Activated naive CD4-positive, alpha-beta T cell treated with anti-CD3 and anti-CD28 coated beads, Interleukin-2, amount 10 ng/mL, durations not matched to agents 7 days and 5 days (primary cell): ENCODE results near the gene NAA10.

Experiments
- CTCF ChIA-PET: fragments of 350-600 bp; sonication (Branson Sonifier 250); formaldehyde crosslinking; loops from one replicate; lab custom pipeline; 2021; ENCODE audit warnings: antibody characterized with exemption; lab: Charles Lee
- DNase-seq: peaks from one replicate; pipeline ENCODE4 v3.0.0-alpha.2; 2020
- H3K27ac Mint-ChIP-seq: one replicate; pipeline ENCODE4 v1.8.0; 2021; ENCODE audit warnings: mild to moderate bottlenecking, moderate library complexity, mixed read lengths
- H3K27me3 Mint-ChIP-seq: one replicate; pipeline ENCODE4 v1.8.0; 2021; ENCODE audit warnings: mild to moderate bottlenecking, mixed read lengths
- H3K36me3 Mint-ChIP-seq: one replicate; pipeline ENCODE4 v1.8.0; 2021; ENCODE audit warnings: mixed read lengths
- H3K4me1 Mint-ChIP-seq: one replicate; pipeline ENCODE4 v1.8.0; 2021; ENCODE audit warnings: mixed read lengths
- H3K4me3 Mint-ChIP-seq: one replicate; pipeline ENCODE4 v1.8.0; 2021; ENCODE audit warnings: mild to moderate bottlenecking, moderate library complexity, mixed read lengths
- H3K9me3 Mint-ChIP-seq: one replicate; pipeline ENCODE4 v1.8.0; 2021; ENCODE audit warnings: mixed read lengths

NAA10 gene

GRCh38 chrX:153948847-153949805, 14.3 kb upstream of the NAA10 start:
- Mint-ChIP-seq H3K36me3 (peaks cover 25% of the 10 kb centered on the region), H3K4me3 (no peak overlapping the region), H3K9me3 (no peaks in the 10 kb centered on the region), H3K4me1 (peaks cover 52% of the 10 kb centered on the region), H3K27me3 (no peaks in the 10 kb centered on the region), H3K27ac (peak overlapping the region; percentile 67)
- peak; percentile 22 for DNase-seq
- CTCF ChIA-PET = interaction anchor here (0.8 to 12.0 kb wide), 5 partner anchors 10 to 186 kb away, joined by 4 to 241 read pairs (median 26); partner anchors contain the start of genes ARHGAP4 and PLXNB3

GRCh38 chrX:153948002-153948466, 13.2 kb upstream of the NAA10 start:
- H3K36me3 Mint-ChIP-seq = peaks cover 22% of the 10 kb centered on the region
- no peaks in the 10 kb centered on the region for H3K9me3 Mint-ChIP-seq
- peak overlapping the region; percentile 67 for H3K27ac Mint-ChIP-seq
- DNase-seq = no peak
- peaks cover 47% of the 10 kb centered on the region for H3K4me1 Mint-ChIP-seq
- H3K27me3 Mint-ChIP-seq = no peaks in the 10 kb centered on the region
- H3K4me3 Mint-ChIP-seq = no peak overlapping the region
- CTCF ChIA-PET = interaction anchor here (1.9 to 12.0 kb wide), 5 partner anchors 9 to 185 kb away, joined by 7 to 241 read pairs (median 26); partner anchors contain the start of genes ARHGAP4 and PLXNB3

- DNase-seq = peak; percentile 83
- Mint-ChIP-seq H3K36me3 (peaks cover 20% of the 10 kb centered on the region), H3K9me3 (no peaks in the 10 kb centered on the region), H3K27ac (peak overlapping the region; percentile 77), H3K27me3 (no peaks in the 10 kb centered on the region), H3K4me1 (peaks cover 45% of the 10 kb centered on the region), H3K4me3 (no peak overlapping the region)
- CTCF ChIA-PET = interaction anchor here (0.6 to 12.0 kb wide), 13 partner anchors 8 to 349 kb away, joined by 3 to 241 read pairs (median 3); partner anchors contain the start of genes ARHGAP4, IDH3G, PLXNB3 and SSR4
These were observed 12.4 kb upstream of the NAA10 start for GRCh38 chrX:153947009-153947769.

GRCh38 chrX:153945956-153946943, 11.4 kb upstream of the NAA10 start:
- Mint-ChIP-seq H3K4me1 (peaks cover 47% of the 10 kb centered on the region), H3K9me3 (no peaks in the 10 kb centered on the region), H3K27ac (peak overlapping the region; percentile 24), H3K27me3 (no peaks in the 10 kb centered on the region), H3K4me3 (peak overlapping the region; percentile 31), H3K36me3 (peaks cover 18% of the 10 kb centered on the region)
- CTCF ChIA-PET = interaction anchor here (0.7 to 12.0 kb wide), 10 partner anchors 14 to 195 kb away, joined by 3 to 241 read pairs (median 5); partner anchors contain the start of genes ARHGAP4, IDH3G, PLXNB3 and SSR4
- no peak for DNase-seq

GRCh38 chrX:153944800-153945150, 9.9 kb upstream of the NAA10 start:
- CTCF ChIA-PET = interaction anchor here (12.0 kb wide), 1 partner anchor 17 kb away, joined by 241 read pairs; the partner anchor contains the start of gene ARHGAP4
- Mint-ChIP-seq H3K27ac (no peak overlapping the region), H3K4me3 (peak overlapping the region; percentile 23), H3K9me3 (no peaks in the 10 kb centered on the region), H3K27me3 (no peaks in the 10 kb centered on the region), H3K36me3 (peaks cover 11% of the 10 kb centered on the region), H3K4me1 (peaks cover 40% of the 10 kb centered on the region)
- DNase-seq = no peak

GRCh38 chrX:153944140-153944799, 9.4 kb upstream of the NAA10 start, which contains the start of gene RENBP:
RENBP (minus strand) TSS chrX:153944643; CDS start chrX:153944610, 33 bp downstream.
- H3K36me3 Mint-ChIP-seq = peaks cover 9% of the 10 kb centered on the region
- H3K4me1 Mint-ChIP-seq = peaks cover 38% of the 10 kb centered on the region
- peak within 1 kb of the TSS; percentile 76 for H3K27ac Mint-ChIP-seq
- DNase-seq = peak; percentile 68
- peak within 1 kb of the TSS; percentile 84 for H3K4me3 Mint-ChIP-seq
- CTCF ChIA-PET = interaction anchor here (12.0 kb wide), 1 partner anchor 17 kb away, joined by 241 read pairs; the partner anchor contains the start of gene ARHGAP4
- H3K27me3 Mint-ChIP-seq = no peaks in the 10 kb centered on the region
- no peaks in the 10 kb centered on the region for H3K9me3 Mint-ChIP-seq

- H3K27ac Mint-ChIP-seq = peak overlapping the region; percentile 83
- H3K27me3 Mint-ChIP-seq = no peaks in the 10 kb centered on the region
- H3K9me3 Mint-ChIP-seq = no peaks in the 10 kb centered on the region
- H3K4me1 Mint-ChIP-seq = peaks cover 24% of the 10 kb centered on the region
- H3K4me3 Mint-ChIP-seq = peak overlapping the region; percentile 63
- no peak for DNase-seq
- CTCF ChIA-PET = no interaction called here
- peaks cover 7% of the 10 kb centered on the region for H3K36me3 Mint-ChIP-seq
These were observed 6.8 kb upstream of the NAA10 start for GRCh38 chrX:153941336-153942252.

- no peaks in the 10 kb centered on the region for H3K9me3 Mint-ChIP-seq
- H3K4me3 Mint-ChIP-seq = no peak overlapping the region
- no peaks in the 10 kb centered on the region for H3K27me3 Mint-ChIP-seq
- DNase-seq = no peak
- peaks cover 24% of the 10 kb centered on the region for H3K4me1 Mint-ChIP-seq
- H3K27ac Mint-ChIP-seq = no peak overlapping the region
- H3K36me3 Mint-ChIP-seq = peaks cover 7% of the 10 kb centered on the region
- CTCF ChIA-PET = interaction anchor here (2.6 to 3.0 kb wide), 2 partner anchors 8 to 16 kb away, joined by 7 to 11 read pairs; no protein-coding TSS in a partner anchor
These were observed 4.7 kb upstream of the NAA10 start for GRCh38 chrX:153939573-153939972.

GRCh38 chrX:153938226-153938786, 3.5 kb upstream of the NAA10 start:
- H3K36me3 Mint-ChIP-seq = peaks cover 7% of the 10 kb centered on the region
- H3K4me3 Mint-ChIP-seq = no peak overlapping the region
- H3K27me3 Mint-ChIP-seq = no peaks in the 10 kb centered on the region
- peaks cover 29% of the 10 kb centered on the region for H3K4me1 Mint-ChIP-seq
- H3K9me3 Mint-ChIP-seq = no peaks in the 10 kb centered on the region
- H3K27ac Mint-ChIP-seq = no peak overlapping the region
- DNase-seq = no peak
- CTCF ChIA-PET = interaction anchor here (2.6 to 3.0 kb wide), 2 partner anchors 9 to 14 kb away, joined by 7 to 11 read pairs; no protein-coding TSS in a partner anchor

- Mint-ChIP-seq H3K36me3 (peaks cover 7% of the 10 kb centered on the region), H3K27me3 (no peaks in the 10 kb centered on the region), H3K4me1 (peaks cover 31% of the 10 kb centered on the region), H3K27ac (no peak overlapping the region), H3K9me3 (no peaks in the 10 kb centered on the region), H3K4me3 (no peak overlapping the region)
- CTCF ChIA-PET = no interaction called here
- DNase-seq = no peak
These were observed 2.2 kb upstream of the NAA10 start for GRCh38 chrX:153937056-153937455.

- no peak for DNase-seq
- H3K4me3 Mint-ChIP-seq = peak overlapping the region; percentile 64
- no peaks in the 10 kb centered on the region for H3K9me3 Mint-ChIP-seq
- H3K27ac Mint-ChIP-seq = no peak overlapping the region
- H3K36me3 Mint-ChIP-seq = peaks cover 10% of the 10 kb centered on the region
- H3K4me1 Mint-ChIP-seq = peaks cover 34% of the 10 kb centered on the region
- no peaks in the 10 kb centered on the region for H3K27me3 Mint-ChIP-seq
- CTCF ChIA-PET = no interaction called here
These were observed 552 bp upstream of the NAA10 start for GRCh38 chrX:153935326-153935851.
